Stimulated activated CD4-positive, alpha-beta T cell treated with anti-CD3 and anti-CD28 coated beads, Interleukin-4, amount 100 ng/mL, for 1 hour (primary cell): ENCODE results near the gene KIF19.

ENCODE experiments used
- DNase-seq: peaks from one replicate; pipeline ENCODE4 v3.0.0-alpha.2; 2020

The KIF19 gene

DNA sequence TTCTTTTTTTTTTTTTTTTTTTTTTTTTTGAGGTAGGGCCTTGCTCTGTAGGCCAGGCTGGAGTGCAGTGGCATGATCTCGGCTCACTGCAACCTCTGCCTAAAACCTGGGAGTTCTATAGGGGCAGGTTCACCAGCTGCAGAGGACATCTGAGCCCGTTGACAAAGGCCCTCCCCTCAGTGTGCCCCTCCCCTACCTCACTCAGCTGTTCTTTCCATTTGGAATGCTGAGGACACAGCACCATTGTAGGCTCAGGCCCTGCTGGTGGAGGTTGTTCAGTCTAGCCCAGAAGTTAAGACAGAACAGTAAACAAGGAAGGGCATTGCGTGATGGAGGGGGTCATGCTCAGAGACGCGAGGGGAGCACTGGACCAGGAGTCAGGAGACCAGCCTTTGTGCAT lies 21.8 kb upstream of the KIF19 start:
- no peak for DNase-seq

DNA sequence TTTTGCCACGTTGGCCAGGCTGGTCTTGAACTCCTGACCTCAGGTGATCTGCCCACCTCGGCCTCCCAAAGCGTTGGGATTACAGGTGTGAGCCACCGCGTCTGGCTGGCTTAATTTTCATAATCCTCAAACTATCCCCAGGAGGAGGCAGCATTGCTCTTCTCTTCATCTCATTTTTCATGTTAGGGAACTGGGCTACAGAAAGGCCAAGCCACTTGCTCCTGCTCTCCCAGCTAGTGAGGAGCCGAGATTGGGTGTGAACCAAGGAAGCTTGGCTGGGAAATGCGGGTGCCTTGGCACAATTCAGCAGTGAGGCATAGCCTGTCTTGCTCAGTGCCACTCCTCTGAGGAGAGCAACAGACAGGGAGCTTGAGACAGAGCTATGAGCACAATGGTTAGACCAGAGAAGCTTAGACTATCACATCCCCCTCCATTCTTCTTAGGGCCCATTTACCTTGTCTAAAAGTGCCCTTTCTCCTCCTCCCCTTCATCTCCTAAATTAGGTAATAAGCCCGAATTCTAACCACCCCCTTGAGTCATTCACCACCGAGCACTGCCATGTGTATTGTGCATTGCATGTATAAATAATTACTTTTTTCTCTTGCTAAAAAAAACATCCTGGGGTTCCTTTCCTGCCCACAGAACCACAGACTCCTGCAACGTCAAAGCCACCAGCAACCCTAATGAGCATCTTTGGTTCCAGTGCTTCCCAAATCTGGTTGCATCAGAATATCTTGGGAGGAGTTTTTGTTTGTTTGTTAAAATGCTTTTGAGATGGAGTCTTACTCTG lies 20.0 kb upstream of the KIF19 start:
- DNase-seq: no peak

DNA sequence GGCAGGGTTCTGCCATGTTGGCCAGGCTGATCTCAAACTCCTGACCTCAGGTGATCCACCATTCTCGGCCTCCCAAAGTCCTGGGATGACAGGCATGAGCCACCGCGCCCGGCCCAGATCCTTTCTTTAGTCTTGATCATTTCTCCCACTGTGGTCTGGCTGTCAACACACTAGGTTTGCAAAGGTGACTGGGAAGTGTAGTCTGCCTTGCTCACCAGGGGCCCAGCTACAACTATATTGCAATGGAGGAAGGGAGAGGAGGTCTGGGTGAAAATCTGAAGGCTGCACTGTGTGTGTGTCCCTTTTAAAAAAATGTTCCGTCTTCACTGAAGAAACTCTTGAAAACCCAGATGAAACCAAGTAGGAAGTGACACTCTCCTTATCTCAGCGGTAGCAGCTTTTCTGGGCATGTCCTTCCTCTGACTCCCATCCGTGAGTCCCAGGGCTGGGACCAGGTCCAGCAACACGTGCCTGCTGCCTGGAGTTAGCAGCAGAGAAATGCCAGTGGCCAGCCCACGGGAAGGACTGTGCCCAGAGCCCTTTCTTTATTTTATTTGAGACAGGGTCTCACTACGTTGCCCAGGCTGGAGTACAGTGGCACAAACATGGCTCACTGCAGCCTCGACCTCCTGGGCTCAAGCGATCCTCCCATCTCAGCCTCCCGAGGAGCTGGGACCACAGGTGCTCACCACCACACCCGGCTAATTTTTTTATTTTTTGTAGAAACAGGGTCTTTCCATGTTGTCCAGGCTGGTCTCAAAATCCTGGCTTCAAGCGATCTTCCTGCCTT lies 17.8 kb upstream of the KIF19 start:
- no peak for DNase-seq

DNA sequence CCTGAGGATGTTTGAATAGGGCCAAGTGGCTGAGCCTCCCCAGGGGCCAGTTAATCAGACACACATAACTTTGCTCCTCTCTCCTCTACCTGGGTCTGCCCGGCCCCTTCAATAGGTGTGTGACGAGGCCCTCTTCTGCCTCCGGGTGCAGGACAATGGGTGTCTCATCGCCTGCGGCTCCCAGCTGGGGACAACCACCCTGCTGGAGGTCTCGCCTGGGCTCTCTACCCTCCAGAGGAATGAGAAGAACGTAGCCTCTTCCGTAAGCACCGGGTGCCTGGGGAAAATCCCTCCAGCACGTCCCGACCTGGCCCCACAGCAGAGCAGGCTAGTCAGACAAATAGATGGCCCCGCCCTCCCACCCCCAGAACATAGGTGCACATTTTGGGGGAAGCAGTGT lies 16.1 kb upstream of the KIF19 start:
- DNase-seq: no peak

DNA sequence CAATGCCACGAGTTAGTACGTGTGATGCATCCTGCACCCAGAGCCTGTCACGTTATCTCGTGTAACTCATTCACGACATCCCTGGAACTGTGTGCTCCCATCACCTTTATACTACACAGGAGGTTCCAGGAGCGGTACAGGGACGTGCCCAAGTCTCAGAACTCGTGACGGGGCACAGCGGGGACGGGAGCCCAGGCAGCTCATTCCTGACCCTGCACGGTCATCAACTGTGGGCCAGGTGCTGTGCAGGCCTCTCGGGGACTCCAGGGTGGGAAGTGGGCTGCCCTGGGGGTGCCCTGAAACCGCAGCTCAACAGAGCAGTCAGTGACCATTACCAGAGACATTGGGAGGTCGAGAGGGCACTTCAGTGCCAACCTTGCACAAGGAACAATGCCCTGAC lies 11.1 kb upstream of the KIF19 start:
- no peak for DNase-seq

DNA sequence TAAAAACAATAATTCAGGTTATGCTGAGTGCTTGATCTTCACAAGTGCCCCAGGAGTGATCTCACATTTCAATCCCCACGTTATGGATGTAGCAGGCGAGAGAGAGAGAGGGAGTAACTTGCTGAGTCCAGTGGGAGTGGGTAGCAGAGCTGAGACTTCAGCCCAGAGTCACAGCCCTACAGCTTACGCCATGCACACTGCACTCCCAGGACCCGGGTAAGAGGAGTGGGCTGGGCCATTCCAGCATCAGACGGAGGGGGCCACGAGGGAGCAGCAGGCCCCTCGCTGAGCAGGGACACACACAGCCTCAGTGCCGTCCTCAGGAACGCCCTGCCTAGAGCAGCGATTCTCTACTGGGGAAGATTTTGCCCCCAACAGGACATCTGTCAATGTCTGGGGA lies 9.8 kb upstream of the KIF19 start:
- no peak for DNase-seq

DNA sequence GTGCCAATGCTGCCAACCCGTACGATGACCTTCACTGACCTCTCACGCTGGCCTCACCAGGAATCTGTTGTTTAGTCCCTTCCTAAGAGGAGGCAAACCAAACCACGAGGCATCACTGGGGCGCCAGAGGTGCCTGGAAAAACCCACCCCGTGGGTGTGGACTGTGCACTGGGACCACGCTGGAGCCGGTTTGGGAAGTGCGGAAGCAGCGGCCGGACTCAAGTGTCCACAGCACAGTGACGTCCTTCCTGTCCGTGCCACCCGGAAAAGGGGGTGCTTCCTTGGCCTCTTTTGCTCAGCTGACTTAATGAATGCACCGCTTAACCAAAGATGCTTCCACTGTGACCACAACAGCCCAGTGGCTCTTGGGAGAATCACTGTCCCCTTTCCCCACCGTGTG lies 9.0 kb upstream of the KIF19 start:
- DNase-seq: no peak

DNA sequence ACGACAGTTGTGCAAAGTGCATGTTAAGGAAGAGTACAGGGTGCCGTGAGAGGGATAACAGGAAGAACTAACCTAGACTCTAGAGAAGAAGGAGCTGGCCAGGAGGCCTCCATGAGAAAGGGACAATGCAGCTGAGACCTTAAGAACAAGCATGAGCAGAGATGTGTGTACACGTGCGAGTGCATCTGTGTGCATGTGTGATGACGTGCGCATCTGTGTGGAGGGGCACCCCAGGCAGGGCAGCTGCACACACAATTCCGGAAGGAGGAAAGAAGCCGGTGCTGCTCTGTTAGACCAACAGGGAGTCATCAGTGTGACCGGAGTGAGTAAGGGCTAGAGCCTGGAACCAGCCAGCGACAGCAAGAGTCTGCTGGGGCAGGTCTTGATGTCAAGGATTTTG lies 7.6 kb upstream of the KIF19 start:
- DNase-seq: no peak

DNA sequence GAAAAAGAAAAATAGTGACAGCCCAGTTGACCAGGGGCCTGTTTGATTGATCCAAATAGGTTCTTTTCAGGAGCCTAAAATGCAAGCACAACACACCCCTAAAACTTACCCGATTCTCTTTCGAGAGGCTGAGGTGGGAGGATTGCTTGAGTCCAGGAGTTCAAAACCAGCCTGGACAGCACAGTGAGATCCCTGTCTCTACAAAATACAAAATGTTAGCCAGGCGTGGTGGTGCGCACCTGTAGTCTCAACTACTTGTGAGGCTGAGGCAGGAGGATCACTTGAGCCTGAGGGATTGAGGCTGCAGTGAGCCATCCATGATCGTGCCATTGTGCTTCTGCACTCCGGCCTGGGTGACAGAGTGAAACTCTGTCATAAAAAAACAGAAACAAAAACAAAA lies 1.5 kb upstream of the KIF19 start:
- no peak for DNase-seq

DNA sequence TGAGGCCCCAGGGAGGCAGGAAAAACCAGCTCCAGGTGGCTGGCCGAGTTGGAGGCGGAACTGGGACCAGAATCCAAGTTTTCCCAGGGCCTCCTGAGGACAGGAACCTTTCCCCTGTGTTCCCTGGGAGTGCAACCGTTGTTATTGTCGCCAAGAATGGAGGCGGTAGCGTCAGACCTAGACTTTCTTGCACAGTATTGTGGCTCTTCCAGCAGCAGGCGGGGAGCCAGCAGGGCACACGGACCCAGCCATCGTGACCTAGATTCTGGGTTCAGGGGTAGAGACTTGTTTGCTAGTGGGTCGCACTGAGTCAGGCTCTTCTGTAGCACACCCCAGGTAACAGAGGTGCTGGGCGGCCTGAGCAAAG lies 667 bp upstream of the KIF19 start:
- no peak for DNase-seq

DNA sequence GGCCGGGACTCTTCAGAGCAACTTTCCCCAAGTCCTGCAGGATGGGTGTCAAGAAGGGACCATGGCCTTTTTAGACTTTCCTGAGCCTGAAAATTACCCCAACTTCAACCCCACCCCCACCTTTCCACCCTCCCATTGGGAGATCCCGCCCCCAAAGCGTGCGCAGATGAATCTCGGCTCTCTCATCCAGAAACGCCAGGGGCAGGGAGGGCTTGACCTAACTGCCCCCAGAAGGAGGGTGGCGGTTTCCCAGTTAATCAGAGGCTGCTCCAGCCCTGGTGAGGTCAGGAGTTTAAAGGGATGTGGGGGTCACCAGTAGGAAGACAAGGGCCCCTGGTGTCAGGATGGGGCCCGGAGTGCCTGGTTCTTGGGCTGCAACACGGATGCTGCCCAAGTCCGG lies 480 bp downstream of the KIF19 start:
- no peak for DNase-seq

DNA sequence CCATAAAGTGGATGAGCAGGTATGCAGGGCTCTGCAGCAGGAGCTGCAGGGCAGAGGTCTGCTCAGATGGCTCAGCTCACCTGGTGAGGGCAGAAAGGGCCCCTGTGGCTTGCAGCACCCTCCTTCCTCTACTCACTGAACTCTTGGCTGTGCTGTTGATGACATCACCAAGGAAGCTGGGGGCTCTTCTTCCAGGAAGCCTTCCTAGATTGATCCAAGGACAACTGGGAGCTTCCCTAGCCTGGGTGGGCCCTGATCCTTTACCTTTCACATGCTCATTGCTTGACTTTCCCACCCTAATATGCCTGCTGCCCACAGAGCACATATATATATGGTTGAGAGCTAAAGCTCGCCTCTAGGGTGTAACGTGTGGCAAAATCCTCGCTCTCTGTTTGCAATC lies 2.5 kb downstream of the KIF19 start:
- no peak for DNase-seq

DNA sequence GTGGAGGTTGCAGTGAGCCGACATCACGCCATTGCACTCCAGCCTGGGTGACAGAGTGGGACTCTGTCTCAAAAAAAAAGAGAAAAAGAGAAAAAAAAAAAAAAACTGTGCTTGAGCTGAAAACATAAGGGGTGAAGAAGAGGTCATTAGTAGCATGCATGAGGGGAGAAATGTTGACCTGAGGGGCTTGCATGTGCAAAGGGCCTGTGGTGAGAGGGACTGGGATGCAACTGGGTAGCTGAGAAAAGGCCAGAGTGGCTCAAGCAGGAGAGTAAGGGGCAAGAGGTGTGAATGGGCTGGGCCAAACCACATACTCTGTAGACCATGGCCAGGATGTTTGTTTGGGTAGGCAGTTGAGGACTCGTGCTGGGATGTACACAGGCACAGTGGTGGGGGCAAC lies 3.4 kb downstream of the KIF19 start:
- DNase-seq: no peak

DNA sequence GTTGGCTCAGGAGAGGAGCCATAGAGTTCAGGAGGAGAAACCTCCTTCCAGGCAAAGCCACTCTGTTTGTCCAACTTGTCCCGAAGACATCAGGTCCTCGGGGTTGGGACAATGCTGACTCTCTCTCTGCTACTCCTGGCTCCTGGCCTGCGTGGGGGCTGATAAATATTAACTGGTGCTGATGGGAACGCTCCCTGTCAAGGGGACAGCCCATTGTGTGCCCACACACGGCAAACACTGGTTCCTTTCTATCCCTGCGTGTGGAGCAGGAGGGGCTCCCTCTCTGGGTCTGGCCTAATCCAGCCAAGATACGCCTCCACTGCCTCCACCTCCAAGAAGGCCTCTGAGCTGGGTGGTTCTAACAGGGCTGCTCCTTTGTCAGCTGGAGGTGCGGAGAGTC lies 4.4 kb downstream of the KIF19 start:
- DNase-seq: no peak

DNA sequence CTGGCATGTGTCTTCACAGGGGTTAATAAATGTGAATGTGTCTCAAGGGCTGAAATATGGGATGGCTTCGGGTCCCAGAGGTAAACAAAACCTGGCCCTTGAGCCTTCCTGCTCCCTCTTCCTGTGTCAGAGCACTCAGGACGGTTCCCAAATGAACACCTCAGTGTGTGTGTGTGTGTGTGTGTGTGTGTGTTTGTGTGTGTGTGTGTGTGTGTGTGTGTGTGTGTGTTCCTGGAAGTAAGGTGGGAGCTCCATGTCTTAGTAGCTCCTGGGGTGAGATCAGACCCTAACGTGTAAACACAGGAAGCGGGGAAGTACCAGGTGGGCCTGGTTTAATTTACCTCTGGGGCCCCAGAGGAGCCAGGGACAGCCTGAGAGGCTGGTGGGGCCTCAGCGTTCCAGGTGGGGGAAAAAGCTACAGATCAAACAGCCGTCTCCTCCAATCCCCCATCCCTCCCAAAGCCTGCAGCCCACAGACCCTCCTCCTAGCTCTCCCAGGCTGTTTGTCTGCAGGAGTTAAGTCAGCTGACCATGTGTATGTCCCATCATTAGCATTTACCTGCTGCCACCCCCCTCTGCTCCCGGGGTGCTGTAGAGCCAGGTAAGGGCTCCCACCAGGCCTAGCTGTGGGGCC lies 6.1 kb downstream of the KIF19 start:
- DNase-seq: no peak

DNA sequence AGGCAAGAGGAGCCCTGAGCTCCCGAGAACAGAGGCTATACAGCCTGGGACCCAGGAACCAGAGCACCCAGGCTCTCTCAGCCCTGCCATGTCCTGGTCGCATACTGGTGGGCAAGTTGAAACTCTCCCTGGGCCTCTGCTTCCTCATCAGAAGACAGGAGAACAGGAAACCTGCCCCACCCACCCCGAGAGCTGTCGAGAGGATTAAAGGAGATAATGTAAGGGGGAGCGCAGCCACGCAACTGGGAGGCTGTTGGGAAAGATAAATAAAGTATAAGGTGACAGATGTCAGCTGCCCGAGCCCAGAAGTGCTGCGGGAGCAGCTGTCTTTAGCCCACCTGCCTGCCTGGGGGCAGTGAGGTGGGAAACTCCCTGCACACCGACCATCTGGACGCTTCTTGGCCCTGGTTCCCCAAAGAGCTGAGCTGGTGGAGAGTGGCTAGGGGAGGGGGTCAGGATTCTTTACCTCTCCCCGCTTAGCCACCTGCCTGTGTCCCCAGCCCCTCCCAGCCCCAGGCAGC lies 6.8 kb downstream of the KIF19 start:
- no peak for DNase-seq

DNA sequence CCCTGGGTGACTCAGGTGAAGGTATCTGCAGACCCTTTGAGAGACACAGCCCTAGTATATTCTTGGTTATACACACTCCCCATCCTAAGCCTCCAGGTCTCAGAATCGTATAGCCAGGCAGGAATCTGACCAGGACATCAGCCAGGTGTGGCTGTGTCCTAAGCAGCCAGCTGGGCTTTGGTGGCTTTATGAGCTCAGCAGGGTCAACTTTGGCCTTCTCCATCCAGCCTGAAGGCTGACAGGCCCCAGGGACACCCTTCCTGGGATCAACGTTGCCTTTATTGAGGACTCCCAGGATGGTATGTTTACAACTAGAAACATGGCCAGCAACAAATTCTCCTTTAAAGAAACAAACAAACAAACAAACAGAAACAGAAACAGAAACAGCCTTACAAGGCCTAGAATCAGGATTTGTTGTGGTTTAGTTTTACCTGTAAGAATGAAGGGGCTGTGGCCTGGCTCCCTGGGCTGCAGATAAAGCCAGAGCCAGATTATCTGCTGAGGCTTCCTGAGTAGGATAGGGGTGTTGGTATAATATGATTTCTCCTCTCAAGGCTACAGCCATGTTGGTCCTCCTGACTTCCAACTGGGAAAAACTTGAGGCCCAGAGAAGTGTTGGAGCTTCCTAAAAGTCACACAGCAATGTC lies 8.5 kb downstream of the KIF19 start:
- no peak for DNase-seq

DNA sequence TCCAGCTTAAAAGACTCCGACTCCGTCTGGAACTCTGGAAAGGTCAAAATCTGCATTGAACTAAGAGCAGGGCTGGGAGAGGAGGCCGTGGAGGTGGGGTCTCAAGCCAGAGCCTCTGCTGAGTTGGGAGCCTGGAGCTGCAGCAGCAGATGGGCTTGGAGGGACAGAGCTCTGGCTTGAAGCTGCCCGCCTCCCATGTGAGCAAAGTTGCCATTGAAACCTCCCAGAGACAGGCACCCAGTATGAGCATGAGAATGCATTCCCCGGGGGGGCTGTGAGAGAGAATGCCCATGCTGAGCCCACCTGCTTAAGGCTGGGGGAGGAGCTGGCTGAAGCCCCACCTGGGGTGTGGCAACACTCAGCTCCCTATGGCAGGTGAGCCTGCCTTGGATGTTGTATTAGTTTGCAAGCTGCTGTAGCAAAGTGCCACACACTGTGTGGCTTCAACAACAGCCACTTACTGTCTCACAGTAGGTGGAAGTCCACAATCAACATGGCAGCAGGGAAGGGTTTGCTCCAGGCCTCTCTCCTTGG lies 9.6 kb downstream of the KIF19 start:
- no peak for DNase-seq

DNA sequence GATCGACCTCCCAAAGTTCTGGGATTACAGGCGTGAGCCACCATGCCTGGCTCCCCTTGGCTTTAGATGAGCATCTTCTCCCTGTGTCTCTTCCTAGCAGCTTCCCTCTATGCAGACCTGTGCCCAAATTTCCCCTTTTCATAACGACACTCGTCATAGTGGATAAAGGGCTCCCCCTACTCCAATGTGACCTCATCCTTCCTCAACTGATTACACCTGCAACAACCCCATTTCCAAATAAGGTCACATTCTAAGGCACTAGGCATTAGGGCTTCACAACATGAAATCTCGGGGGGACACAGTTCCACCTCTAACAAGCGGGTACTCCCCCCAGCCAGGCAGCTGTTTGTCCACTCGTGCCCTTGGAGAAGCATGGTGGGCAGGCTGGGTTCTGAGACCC lies 10.3 kb downstream of the KIF19 start:
- no peak for DNase-seq

DNA sequence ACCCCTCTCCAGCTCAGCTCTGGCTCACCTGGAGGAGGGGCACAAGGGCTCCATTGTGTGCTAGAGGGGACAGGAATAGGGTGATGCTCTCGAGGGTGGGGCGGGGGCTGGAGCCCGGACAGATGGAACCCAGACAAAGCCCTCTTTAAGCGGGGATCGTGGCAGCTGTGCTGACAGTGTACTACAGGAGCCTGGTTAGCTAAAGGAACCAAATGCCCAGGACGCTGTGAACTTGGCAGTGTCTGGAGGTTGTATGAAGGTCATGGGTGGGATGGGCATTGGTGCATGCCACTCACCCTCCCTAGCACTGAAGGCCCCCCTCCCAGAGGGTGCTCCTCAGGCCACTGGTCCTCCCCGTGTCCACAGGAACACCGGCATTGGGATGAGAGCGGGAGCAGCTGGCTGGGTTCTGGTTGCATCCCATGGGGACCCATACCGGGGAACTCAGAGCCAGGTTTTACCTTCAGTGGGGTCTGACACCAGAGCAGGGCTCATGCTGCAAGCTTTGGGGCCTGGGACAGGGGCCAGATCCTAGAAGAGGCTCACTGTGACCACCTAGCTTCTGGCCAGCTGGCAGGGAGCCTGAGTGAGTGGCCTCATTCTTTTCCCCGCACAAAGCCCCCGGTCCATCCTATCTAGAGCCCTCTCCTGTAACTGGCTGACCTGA lies 11.9 kb downstream of the KIF19 start:
- DNase-seq: no peak

DNA sequence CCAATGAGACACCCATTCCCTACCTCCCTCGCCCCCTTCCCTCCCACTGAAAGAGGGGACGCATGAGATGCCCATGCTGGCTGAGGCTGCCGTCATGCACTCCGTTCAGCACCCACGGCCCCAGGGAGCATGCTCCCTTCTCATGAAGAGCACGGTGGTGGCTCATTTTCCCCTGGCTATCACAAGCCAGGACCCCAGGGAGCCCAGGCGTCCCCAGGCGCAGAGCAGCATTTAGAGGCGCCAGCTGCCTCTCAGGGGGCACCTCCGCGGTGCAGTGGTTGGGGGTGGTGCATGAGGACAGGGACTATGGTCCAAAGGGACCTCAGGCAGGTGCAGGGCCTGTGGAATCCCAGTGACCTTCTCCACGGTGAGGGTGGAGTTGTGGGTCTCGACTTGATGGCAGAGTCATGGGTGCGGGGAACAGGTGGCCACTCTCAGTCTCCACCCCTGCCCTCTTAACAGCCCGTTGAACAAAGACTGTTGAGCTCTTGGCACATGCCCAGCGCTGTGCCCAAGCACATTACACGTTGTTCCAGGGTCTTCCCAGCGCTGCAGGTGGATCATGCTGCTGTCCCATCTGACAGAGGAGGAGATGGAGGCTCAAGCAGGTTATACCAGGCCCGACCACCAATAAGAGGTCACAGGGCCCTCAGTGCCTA lies 13.6 kb downstream of the KIF19 start:
- no peak for DNase-seq

DNA sequence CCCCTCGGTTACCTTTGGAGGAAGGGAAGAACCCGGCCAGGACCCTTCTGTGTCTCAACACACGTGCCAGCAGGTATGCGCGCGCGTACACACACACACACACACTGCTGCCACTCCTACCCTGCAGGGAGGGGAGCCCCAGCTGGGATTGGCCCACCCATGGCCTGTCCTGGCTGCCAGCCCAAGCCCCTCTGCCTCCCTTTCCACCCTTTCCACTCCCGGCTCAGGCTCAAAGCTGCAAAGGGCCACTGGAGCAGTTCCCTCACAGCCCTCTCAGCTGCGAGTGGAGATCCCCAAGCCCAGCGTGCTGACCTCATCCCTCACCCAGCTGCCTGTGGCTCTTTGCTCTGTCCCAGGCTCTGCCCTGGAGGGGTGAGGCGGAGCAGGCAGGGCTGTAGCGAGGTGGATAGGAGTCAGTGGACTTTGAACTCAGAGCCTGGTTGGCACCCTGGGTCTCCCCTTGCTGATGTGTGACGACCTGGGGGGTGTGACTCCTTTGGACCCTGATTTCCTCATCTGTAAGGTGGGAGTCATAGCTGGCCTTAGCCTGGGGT lies 14.5 kb downstream of the KIF19 start:
- DNase-seq: no peak
